Medulla oblongata (tissue), 1 donor: ENCODE data around the gene AGFG1.

Experiments used
- DNase-seq: peaks from one replicate; pipeline ENCODE4 v3.0.0-alpha.2; 2015; ENCODE audit errors: extremely low spot score

Gene AGFG1

DNA sequence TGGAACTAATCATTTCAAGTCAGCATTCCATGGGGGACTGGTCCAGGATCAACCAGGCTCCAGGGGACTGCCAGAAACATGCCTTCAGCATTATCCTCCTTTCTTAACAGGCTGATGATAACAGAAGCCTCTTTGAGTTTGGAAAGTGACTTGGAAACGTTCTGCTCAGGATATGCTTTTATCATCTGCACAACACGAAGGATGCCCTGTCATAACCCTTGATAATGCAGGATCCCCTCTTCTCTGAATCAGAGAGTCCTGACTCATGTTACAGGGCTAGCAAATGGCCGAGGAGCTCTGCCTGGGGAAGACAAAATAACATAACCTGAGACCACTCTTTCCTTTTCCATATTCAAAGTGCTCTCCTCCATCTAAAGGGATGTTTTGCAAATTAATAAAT lies 136.0 kb downstream of the AGFG1 start:
- no peak for DNase-seq

DNA sequence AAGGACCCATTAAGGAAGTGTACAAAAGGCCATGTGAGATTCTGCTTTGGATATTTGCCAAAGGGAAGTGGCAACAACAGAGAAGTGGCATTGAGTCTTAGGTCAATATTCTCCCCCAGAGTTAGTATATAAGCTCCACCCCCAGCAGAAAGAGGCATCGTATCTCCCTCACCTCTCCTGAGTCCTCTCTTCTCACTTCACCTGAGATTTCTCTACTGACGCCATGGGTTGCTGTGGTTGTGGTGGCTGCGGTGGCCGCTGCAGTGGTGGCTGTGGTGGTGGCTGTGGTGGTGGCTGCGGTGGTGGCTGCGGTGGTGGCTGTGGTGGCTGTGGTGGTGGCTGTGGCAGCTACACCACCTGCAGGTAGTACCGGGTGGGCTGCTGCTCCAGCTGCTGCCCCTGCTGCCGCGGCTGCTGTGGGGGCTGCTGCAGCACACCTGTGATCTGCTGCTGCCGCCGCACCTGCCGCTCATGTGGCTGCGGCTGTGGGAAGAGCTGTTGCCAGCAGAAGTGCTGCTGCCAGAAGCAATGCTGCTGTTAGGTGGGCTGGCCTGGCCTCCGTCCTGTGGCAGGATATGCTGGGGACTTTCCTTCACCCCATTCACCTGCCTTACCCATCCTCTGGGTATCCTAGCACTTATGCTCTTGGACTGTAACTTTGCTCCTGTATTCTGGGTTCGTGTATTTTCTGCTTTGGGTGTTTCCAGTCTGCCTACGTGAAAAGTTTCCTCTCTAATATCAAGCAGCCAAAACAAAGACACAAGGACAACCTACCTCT lies 136.8 kb downstream of the AGFG1 start:
- DNase-seq = peak; percentile 80

DNA sequence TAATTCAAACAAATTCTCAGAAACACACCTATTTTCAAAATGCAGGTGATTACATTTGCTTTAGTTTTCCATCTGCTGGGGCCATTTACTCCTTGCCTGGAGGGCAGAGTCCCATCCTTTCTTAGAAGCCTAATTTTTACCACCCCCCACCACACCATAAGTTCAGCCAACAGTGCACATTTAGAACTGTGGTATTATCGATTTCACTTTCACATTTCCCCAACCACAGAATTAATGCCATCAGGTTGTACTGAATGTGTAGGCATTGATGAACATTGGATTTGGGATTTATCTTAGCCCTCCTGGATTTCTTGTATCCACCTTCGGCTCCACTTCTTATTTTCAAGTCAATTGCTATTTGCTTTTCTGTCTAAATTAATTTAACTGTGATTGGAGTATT lies 138.2 kb downstream of the AGFG1 start:
- DNase-seq = no peak
